HG03439 (cell line): ENCODE data around the gene CLDN24.

Source experiments
- ATAC-seq: cut with Tn5 transposase; IDR thresholded peaks from one replicate; pipeline ENCODE4 v1.9.1; 2021; ENCODE audit warnings: mild to moderate bottlenecking, moderate library complexity; ENCODE audit not compliant: unreplicated experiment

Gene CLDN24

DNA sequence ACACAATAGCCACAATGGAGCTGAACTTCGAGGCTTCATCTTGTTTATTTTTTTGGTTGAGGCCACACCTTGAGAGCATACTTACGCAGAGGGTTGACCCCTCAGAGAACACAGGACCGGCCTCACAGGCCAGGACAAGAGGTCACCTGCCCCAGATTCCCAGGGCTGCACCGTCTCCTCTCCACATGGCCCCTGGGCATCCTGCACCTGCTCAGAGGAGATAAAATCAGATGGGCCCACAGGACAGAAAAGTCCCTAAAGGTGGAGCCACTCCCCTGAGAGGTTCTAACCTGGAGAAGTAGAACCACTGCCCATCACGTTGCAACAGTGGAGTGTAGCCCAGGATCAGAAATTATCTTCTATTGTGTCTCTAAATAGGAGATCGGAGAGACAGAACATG lies 1.1 kb upstream of the CLDN24 start:
- ATAC-seq, result no peak

DNA sequence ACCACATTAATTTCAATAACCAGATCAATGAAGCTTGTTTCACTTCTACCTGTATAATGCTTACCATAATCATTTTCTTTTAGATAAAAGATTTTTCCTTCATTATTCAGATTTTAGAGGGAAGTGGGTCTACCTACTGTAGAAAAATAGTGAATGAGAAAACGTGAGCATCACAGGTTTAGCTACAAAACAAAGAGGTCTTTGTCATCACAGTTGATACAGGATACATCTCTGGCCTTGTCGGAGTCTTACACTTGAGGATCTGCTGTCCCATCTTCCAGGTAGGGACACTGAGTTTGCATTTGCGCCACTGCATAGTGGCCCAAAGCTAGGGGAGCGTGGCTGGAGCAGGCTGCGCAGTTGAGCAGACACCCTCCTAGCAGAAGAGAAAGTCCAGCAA lies 710 bp downstream of the CLDN24 start:
- no peak for ATAC-seq

DNA sequence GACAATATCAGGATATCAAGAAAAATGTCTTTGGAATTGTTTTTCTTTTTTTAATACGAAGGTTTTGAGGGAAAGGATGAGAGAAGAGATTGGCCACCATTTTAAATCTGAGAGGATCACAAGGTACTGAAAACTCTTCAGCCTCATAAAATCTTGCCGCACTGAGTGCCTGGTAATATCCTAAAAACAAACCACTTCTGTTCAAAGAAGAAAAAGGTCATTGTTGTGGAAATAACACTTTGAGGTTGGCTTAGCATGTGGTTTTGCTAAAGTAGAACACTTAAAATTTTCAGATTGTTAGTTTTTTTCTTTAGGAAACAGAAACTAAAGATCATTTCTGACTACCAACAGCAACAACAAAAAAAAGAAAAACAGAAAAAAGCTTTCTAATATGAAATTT lies 1.1 kb downstream of the CLDN24 start:
- ATAC-seq, result no peak

DNA sequence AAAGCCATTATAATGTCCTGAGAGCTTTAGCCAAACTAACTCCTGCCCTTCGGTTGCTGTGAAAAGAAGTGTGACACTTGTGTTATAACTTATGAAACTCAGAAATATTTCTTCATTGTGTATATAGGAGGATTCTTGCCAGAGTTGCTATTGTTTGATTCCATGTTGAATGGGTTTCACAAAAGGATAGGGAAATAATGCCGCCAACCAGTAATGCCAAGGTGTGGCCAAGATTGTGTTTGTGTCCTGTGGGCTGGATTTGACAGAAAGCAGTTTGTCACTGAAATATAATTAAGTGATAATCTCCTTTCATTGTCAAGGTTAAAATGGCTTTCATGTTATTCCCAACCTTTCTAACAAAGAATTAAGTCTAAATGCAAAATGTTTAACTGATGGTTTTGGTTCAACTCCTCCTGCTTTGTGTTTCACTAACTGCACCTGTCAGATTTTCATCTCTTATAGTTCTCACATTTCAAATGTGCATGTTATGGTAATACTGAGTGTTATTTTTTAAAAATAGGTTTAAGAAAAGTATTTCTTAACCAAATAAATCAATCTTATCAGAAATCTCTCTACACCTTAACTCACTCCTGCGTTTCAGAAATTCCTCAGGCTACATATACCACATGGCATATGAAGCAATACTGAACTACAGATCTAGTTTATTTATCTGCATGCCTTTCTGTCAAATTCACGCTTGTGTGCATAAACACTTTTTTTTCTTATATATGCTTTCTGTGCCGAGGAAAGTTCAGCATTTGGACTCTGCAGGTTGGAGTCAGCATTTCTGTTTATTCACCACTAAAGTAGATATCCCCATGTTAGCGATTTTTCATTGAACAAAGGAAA lies 1.8 kb downstream of the CLDN24 start, which contains the start of gene CLDN22:
Gene CLDN22, minus strand, starts transcription at position 66 of the 849 bp plus-strand sequence. Its CDS starts 58 bp downstream, at position 8.
- ATAC-seq, result no peak

DNA sequence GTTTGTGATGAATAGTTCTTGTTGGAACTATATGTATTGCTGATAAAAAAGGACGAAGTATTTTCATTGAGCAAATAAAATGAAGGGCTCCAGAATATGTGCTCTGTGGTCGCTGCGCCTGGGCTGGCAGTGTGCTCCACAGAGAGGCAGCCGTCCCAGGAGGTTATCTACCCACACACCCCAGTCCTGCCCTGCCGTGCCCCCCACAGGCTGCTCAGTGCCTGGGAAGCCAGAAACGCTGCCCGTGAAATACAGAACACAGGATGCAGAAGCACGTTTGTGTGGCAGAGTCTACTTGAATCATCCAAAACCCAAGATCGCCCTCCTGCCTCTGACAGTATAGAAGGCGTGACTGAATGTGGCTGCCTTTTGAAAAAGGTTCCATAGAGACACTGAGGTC lies 3.6 kb downstream of the CLDN24 start:
- ATAC-seq, result no peak

DNA sequence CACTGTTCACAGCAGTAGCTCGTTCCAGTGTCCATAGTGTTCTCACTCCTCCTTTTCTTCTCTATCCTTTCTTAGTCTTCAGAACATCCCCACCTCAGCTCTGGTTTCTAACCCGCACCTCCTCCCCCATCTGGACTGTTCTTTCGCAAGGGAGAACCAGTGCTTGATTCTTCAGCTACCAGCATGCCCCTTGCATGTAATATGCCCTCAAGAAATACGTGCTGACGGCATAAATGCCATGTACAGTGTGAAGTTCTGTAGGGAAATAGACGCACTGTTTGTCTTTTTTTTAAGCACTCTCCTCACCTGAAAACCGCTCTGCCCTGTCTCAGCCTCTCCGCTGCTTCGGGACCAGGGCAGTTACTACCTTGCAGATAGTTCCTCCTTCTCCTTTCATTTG lies 7.4 kb downstream of the CLDN24 start:
- no peak for ATAC-seq

DNA sequence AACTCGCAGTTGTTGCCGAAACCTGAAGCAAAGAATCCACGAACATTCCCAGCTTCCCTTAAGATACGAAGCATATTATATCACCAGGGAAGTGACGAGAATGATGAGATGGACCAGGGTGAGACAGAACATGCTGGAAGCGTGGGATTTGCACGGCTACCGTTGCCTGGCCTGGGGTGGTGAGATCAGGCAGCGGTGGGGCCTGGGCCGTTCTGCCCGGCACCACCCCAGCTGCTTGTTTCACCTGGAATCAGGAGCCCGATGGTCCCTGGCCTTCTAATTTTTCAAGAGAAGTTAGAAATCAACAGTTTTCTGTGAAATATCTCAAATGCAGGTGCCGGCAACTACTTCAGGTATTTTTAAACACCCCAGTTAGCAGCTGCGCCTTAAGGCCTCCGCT lies 7.9 kb downstream of the CLDN24 start:
- ATAC-seq, result no peak

DNA sequence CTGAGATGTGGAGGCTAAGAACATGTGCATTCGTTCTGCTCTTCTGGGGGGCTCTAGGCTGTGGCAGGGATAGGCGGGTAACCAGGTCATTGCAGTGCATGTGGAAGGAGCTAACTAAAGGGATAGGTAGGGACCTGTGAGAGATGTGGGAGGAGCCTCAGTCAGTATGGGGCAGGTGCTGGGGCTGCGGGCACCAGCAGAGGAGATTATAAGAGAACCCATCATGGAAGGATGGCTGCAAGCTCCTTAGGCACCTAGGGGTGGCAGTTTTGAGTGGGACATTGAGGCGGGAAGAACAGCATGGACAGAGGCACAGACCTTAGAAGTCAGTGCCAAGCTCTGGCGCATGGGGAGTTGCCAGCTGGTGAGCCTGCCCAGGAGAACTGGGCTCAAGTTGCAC lies 9.4 kb downstream of the CLDN24 start:
- no peak for ATAC-seq

DNA sequence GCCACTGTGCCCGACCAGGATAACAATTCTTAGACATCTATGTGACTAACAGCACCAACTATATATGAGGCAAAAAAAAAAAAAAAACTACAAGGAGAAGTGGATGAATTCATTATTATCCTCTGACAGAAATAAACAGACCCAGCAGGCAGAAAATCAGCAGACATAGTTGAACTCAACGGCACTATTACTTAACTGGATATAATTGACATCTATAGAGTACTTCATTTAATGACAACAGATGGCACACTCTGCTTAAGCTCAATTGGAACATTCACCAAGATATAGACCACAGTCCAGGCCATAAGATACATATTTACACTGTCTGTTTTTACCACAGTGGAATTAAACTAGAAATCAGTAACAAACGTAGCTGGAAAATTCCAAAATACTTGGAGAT lies 15.4 kb downstream of the CLDN24 start:
- no peak for ATAC-seq

DNA sequence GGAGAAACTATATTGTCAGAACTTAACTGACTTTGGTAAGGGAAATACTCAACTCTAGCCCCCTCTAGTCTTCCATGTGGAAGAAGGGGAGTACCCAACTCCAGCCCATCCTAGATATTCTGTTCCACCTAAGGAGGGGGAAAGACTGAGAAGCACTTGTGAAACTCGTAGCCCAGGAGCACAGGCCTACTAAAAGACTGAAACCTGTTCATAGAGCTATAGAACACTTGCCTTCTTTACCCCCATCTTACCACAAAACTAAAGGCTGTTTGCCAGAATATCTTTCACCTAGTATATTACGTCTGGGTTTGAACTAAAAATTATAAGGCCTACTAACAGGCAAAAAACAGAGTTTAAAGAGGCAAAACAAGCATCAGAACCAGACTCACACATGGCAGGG lies 17.7 kb downstream of the CLDN24 start:
- no peak for ATAC-seq

DNA sequence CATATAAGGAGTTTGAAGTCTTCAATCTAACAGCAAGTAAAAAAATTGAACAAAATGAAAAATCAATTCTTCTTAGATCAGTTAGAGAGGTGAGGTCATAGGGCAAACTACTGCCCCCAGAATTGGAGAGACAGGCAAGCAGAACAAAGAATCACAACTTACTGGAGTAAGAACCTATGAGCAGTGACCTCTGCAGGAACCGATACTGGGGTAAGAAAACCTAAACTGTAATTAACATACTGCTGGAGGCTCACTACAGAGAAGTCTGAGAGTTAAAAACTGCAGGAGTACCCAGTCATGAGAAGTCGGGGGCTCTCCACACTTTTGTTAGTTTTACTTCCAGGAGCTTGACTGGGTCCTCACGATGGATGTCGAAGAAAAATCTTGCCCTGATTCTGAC lies 18.2 kb downstream of the CLDN24 start:
- no peak for ATAC-seq

DNA sequence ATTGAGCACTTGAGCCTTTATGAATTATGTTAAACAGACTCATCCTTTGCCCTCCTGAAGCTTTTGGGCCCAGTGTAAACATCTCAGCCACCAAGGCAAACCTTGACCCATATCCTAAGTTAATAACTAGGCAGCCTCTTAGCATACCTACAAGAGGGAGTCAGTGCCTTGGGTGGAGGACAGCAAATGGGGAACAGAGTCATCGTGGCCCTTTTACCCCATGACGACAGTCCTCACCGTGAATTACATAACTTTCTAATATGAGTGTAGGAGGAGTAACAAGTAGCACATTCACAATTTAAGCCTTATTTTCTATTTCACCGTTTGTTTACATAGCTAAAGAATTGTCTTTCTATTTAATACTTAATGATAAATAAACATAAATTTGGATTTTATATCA lies 18.9 kb downstream of the CLDN24 start:
- ATAC-seq, result no peak

DNA sequence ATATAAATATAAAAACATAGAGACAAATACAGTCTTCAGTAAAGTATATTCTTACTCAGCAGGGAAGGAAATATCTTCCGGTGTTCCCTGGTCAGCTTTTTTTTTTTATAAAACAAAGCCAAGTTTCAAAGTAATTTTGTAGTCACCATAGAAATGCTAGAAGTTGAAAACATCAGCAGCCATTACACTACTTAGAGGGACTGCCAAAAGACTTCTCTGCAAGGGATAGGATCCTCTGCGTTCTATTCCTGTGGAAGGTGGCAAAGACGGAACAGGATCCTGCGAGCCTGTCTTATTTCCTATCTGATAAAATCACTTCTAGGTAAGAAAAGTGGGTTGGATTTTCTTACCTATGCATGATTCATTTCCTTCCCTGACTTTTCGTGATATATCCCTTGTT lies 21.6 kb downstream of the CLDN24 start:
- ATAC-seq, result no peak

DNA sequence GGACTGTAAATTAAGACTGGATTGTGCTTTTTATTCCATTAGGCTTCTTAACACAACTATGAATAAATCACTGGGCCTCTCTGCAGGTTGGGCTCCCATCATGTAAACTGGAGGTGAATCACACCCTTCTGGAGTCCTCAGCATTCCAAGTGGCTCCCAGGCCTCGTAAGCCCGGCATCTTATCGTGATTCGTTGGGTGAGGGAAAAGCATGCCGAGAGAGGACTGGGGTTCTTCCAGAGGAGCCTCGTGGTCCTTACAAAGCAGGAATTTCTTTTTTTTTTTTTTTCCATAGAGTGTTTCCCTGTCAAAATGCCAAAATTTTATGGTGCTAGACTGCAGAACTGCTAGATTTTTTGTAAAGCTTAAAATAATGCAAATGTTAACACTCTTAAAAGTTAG lies 22.2 kb downstream of the CLDN24 start:
- no peak for ATAC-seq

DNA sequence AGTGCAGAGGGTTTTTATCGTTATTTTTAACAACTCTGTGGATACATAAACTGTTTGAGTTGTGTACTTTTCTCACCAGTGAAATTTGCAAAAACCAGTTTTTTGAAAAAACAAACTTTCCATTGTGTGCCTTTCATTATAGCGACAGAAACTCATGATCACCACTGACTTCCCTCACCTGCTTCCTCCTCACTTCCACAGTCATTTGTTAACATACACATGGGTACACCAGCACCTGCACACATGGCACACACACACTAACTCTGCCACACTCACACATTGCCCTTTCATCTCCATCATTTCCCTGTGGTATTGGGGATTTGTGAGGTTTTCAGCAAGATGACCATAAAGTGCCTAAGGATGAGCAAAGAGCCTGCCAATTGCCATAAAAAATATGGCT lies 22.8 kb downstream of the CLDN24 start:
- no peak for ATAC-seq

DNA sequence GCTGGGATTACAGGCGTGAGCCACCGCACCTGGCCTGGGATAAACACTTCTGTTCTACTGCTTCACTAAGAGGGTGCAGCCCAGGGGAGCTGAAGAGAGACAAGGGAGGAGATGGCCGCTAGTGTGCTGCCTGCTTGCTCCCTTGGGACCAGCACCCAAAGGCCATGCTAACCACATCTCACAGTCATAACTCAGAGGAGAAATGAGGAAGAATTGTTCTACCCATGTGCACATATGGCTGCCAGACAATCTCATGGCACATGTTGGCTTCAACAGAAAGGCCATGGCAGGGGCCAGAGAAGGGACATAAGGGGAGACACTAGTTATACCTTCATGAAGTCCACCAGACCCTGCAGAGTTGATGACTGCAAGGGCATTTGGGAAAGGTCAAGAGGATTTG lies 24.6 kb downstream of the CLDN24 start:
- peak; percentile 60 for ATAC-seq

DNA sequence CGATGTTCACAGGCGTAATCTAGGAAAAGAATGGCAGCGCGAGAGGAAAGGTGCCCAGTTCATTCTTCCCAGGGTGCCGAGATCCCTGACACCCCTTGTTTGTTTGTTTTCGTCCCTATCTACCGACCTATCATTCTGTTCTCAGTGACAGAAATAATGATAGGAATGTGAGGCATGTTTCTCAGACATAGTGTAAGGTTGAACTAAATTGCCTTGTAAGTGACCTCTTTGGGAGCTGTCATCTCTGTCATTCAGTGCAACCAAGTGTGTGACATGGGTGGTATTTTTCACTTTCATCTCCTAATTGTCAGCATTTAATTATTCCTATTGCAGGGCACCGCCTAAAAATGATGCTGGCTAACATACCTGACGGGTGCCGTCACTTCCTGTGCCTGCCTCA lies 26.5 kb downstream of the CLDN24 start:
- no peak for ATAC-seq

DNA sequence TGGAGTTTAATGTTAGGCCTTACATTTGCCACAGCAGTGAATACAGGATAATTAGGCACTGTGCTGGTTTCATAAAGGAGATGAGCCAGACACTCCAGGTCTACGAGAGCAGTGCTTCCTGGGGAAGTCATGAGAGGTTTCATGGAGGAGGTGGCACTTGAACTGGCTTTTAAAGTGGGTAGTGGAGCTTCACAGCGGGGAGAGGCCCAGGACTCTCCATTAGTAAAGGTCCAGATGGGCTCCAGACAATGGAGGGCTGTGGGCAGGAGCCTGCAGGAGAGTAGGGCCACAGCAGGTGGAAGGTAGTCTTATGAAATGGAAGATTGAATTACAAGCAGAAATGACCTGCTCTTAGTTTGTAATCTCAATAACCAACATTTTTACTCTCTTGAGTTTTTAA lies 31.2 kb downstream of the CLDN24 start:
- no peak for ATAC-seq

DNA sequence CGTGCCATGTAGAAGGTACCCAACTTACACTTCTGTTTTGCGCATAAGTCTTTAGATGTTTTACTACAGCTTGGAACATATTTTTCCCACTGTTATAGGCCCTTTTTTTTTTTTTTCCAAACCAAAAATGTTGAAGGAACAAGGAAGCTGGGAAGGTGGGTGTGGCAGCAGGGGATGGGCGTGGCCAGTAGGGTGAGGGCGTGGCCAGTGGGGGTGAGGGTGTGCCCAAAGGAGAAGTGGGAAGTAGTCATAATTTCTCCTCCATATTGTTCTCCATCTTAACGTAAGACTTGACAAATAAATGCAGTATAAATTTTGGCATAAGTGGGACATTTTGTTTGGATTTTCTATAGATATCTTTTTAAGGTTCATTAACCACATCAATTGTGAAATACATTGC lies 32.5 kb downstream of the CLDN24 start:
- no peak for ATAC-seq

DNA sequence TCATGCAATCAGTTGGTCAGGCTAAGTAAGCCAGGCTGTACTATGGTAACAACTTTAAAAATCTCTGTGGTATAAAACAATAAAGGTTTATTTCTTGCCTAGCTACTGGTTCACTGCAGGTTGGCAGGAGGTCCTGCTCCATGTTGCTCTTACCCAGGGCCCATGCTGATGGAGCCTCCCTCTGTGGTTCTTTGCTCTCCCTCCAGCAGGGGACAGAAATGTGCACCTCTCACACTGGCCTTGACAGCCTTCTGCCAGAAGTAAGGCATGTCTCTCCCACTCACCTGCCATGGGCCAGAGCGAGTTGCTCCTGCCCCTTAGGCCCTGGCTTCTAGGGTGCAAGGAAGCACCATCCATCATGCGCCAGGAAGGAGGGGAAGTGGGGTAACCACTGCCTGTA lies 33.3 kb downstream of the CLDN24 start:
- no peak for ATAC-seq

DNA sequence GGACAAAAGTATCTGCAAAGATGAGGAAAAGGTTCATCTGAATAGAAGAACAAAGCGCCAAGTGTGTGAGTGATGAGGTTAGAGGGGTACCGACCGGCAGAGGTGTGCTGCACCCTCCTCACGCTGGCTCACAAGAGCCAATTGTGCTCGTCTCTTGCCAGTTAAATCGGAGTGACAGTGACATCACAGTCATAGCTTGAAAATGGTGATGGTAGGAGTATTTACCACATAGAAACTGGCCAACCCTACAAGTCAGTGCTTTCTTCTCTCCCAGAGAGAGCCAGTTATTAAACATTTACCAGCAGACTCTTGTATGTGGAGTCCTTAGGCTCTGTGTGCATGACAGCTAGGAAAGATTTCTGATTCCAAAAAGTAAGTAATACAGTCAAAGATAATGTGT lies 34.5 kb downstream of the CLDN24 start:
- ATAC-seq, result peak; percentile 58

DNA sequence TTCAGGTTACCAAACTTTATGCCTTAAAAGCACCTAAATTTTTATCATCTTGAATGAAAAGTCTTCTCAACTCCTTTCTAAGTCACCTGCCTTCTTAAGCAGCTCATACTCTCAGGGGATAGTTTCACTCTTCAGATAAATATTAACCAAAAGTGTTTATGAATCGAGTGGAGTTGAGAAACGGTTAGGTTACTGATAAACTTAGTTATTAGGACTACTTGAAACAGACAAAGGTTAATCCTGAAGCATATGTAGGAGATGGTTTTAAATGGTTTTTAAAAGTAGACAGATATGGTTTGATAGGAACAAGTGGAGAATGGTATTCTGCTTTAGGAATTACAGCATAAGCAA lies 34.9 kb downstream of the CLDN24 start:
- ATAC-seq, result no peak
